ENCODE data around the gene PCBP2.
A peak's percentile ranks its signal among the peaks of the same experiment; 100 is the strongest.
"Not testable (repeated sequence)": the region's sequence is repeated elsewhere in the genome, so short reads cannot be mapped to it uniquely, and the experiment has no call there.

PCBP2 gene

GRCh38 chr12:53478865-53479264 lies 27.0 kb downstream of the PCBP2 start:
- no peak overlapping the region for H3K4me3 ChIP-seq (ENCODE audit: low read depth, low read length)
- TF ChIP-seq CTCF (IDR thresholded peaks at IDR 0.05; ENCODE audit: low read depth, low read length) (no peak), MAX (IDR thresholded peaks at IDR 0.05; ENCODE audit: low read depth, low read length) (no peak), MYC (IDR thresholded peaks at IDR 0.05; ENCODE audit: low read depth, low read length) (no peak), POLR2A (IDR thresholded peaks at IDR 0.05; ENCODE audit: extremely low read depth, insufficient read length) (no peak)
- DNase-seq (ENCODE audit: low read depth) = no peak

GRCh38 chr12:53479331-53479730 lies 27.4 kb downstream of the PCBP2 start:
- no peak for DNase-seq (ENCODE audit: low read depth)
- no peak for TF ChIP-seq MAX (IDR thresholded peaks at IDR 0.05; ENCODE audit: low read depth, low read length)
- no peak for TF ChIP-seq MYC (IDR thresholded peaks at IDR 0.05; ENCODE audit: low read depth, low read length)
- no peak for TF ChIP-seq CTCF (IDR thresholded peaks at IDR 0.05; ENCODE audit: low read depth, low read length)
- no peak for TF ChIP-seq POLR2A (IDR thresholded peaks at IDR 0.05; ENCODE audit: extremely low read depth, insufficient read length)
- no peak overlapping the region for H3K4me3 ChIP-seq (ENCODE audit: low read depth, low read length)

GRCh38 chr12:53480491-53481442 lies 28.9 kb downstream of the PCBP2 start:
- no peak overlapping the region for H3K4me3 ChIP-seq (ENCODE audit: low read depth, low read length)
- TF ChIP-seq POLR2A (IDR thresholded peaks at IDR 0.05; ENCODE audit: extremely low read depth, insufficient read length) = no peak
- TF ChIP-seq MYC (IDR thresholded peaks at IDR 0.05; ENCODE audit: low read depth, low read length) = no peak
- TF ChIP-seq CTCF (IDR thresholded peaks at IDR 0.05; ENCODE audit: low read depth, low read length) = no peak
- no peak for TF ChIP-seq MAX (IDR thresholded peaks at IDR 0.05; ENCODE audit: low read depth, low read length)
- no peak for DNase-seq (ENCODE audit: low read depth)

GRCh38 chr12:53481458-53481857 lies 29.6 kb downstream of the PCBP2 start:
- H3K4me3 ChIP-seq (ENCODE audit: low read depth, low read length); DNase-seq (ENCODE audit: low read depth): not testable (repeated sequence)

- TF ChIP-seq CTCF (IDR thresholded peaks at IDR 0.05; ENCODE audit: low read depth, low read length) = peak; percentile 25
- no peak for TF ChIP-seq MAX (IDR thresholded peaks at IDR 0.05; ENCODE audit: low read depth, low read length)
- no peak for TF ChIP-seq MYC (IDR thresholded peaks at IDR 0.05; ENCODE audit: low read depth, low read length)
- peak; percentile 2 for TF ChIP-seq POLR2A (IDR thresholded peaks at IDR 0.05; ENCODE audit: extremely low read depth, insufficient read length)
- peak; percentile 55 for DNase-seq (ENCODE audit: low read depth)
- no peak overlapping the region for H3K4me3 ChIP-seq (ENCODE audit: low read depth, low read length)
Measured at GRCh38 chr12:53481939-53482586, 30.2 kb downstream of the PCBP2 start.

DNA sequence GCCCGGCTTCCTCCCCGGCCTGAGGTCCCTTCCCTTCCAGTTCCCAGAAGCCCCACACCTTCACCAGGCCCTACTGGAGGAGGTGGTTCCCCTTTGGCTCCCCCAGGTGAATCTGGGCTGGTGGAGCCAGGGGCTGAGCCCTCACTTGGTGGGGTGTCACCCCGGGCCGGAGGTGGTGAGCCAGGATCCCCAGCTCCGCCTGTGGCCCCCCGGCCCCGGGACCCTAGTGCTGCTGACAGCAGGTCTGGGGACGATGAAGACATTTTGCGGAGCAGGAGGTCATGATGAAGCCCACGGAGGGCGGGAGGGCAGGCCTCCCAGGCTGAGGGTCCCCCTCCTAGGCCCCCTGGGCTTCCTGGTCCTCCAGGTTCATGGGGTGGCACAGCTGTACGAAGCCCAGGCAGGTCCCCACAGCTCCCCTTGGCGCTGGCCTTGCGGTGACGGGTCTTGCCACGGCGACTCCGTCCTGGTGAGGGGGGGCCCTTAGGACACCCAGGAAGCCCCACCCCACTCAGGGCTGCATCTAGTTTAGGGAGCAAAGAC lies 30.8 kb downstream of the PCBP2 start:
- TF ChIP-seq CTCF (IDR thresholded peaks at IDR 0.05; ENCODE audit: low read depth, low read length) (no peak), MYC (IDR thresholded peaks at IDR 0.05; ENCODE audit: low read depth, low read length) (no peak), POLR2A (IDR thresholded peaks at IDR 0.05; ENCODE audit: extremely low read depth, insufficient read length) (no peak), MAX (IDR thresholded peaks at IDR 0.05; ENCODE audit: low read depth, low read length) (no peak)
- no peak overlapping the region for H3K4me3 ChIP-seq (ENCODE audit: low read depth, low read length)
- peak; percentile 37 for DNase-seq (ENCODE audit: low read depth)

Measured in NB4 (cell line).